Ovary (tissue), 9 donors: ENCODE measurements around the gene WFDC9. TPM values are rescaled to one million over a fixed set of nuclear protein-coding genes. Genes with fewer than 3 reads are reported as not detected.

ENCODE experiments used
- DNase-seq, 5 donors: peaks; one replicate each; pipeline ENCODE4 v3.0.0-alpha.2; 2019 to 2020
- H3K27ac ChIP-seq, 2 donors: fragments of 200-600 bp; one replicate each; pipeline versions ENCODE4 v1.5.1 to v1.8.0; 2019 to 2022
- H3K27me3 ChIP-seq: fragments of 200-600 bp; one replicate; pipeline ENCODE4 v1.8.0; 2022
- H3K36me3 ChIP-seq: fragments of 200-600 bp; sonication (generic); one replicate; pipeline ENCODE4 v1.5.1; 2019
- H3K4me1 ChIP-seq: one replicate; pipeline ENCODE4 v1.8.1; 2013; ENCODE audit warnings: mild to moderate bottlenecking, moderate library complexity; ENCODE audit not compliant: insufficient read depth
- H3K4me3 ChIP-seq: fragments of 200-600 bp; sonication (generic); one replicate; pipeline ENCODE4 v1.5.1; 2017
- H3K9me3 ChIP-seq, 2 donors: fragments of 200-600 bp in 1 of 2; sonication (generic) in 1 of 2; one replicate each; pipeline versions ENCODE4 v1.5.1 to v1.8.1; 2013 to 2019; ENCODE audit warnings: mild to moderate bottlenecking in 1 of 2, moderate library complexity in 1 of 2
- EP300 ChIP-seq: sonication (generic); formaldehyde crosslinking; IDR thresholded peaks from one replicate; pipeline ENCODE4 v1.6.1; 2017; ENCODE audit warnings: antibody characterized with exemption
- POLR2A ChIP-seq: fragments of 450-650 bp; IDR thresholded peaks from one replicate; pipeline ENCODE4 v1.6.1; 2017; ENCODE audit warnings: antibody characterized with exemption, mild to moderate bottlenecking, moderate library complexity
- WGBS, 3 donors: extraction: QIAGEN DNeasy Blood & Tissue Kit in 1 of 3; methylation state at CpG; one replicate each; pipeline versions ENCODE4 v1.1.5 to v1.1.7; 2013 to 2017; 5-methylcytosine and 5-hydroxymethylcytosine counted together
- intact Hi-C, 4 donors: fragments of 100-400 bp; cut with DNase I; formaldehyde crosslinking; loops; one replicate each; pipeline versions ENCODE4 v1.11.0 to v1.15.1; 2022 to 2023
- polyA plus RNA-seq, 2 donors: library from polyadenylated mRNA; stranded (reverse); fragments of 200-250 nt in 1 of 2; fragments of 350-450 nt in 1 of 2; fragmentation: Illumina TruSeq in 1 of 2; extraction: RNeasy Lipid Tissue Mini Kit (QIAGEN cat#74804) in 1 of 2; gene quantifications; one replicate each; pipeline ENCODE4 v1.2.3, GENCODE V29; 2013 to 2014
- total RNA-seq, 7 donors: library from RNA; depleted of rRNA in 2 of 7; stranded (reverse); fragments of >200 nt in 2 of 7; fragmentation: NEBNext Ultra II Directional in 3 of 7; extraction: Animal tissue kit (Norgen Biotek cat#: 25700) in 3 of 7; gene quantifications; one replicate each; pipeline versions ENCODE4 v1.1.0 to v1.2.4, GENCODE V29; 2016 to 2023
- TF ChIP-seq, protein P1 (sequence below), 3 donors: fragments of 450-650 bp in 2 of 3; fragments of 200-600 bp in 1 of 3; IDR thresholded peaks; one replicate each; pipeline versions ENCODE4 v1.5.1 to v1.8.0; 2016 to 2022; ENCODE audit warnings: antibody characterized with exemption in 3 of 3, mild to moderate bottlenecking in 1 of 3
- donor health status: DM: no; HTN: no; CAD: no; lungs with moderate emphysema.
- donor health status: DM: no; HTN: no; CAD: no.
- donor health status: Bipolar disorder and iron deficiency.
- donor health status: DM: yes; HTN: yes; CAD: no.
- donor health status: DM: no; HTN: no; CAD: no.
- donor health status: DM: yes; HTN: yes; CAD: no.

The WFDC9 gene
- total and polyA plus RNA-seq, 9 donors: not detected

DNA sequence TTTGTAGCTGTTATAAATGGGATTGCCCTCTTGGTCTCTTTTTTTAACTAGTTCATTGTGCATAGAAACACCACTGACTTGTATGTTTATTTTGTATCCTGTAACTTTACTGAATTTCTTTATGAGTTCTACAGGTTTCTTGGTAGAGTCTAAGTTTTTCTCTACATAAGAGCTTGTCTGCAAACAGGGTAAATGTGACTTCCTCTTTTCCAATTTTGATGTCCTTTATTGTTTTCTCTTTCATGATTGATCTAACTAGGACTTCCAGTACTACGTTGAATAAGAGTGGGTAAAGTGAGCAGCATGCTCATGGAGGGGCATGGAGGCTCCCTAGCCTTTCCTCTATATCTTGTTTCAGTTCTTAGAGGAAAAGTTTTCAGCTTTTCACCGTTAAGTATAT lies 4.5 kb downstream of the WFDC9 start:
- Histone ChIP-seq H3K27me3 (no peaks in the 10 kb centered on the region), H3K4me3 (no peak overlapping the region), H3K27ac (no peak overlapping the region), H3K4me1 (no peaks in the 10 kb centered on the region), H3K9me3 (no peaks in the 10 kb centered on the region), H3K36me3 (no peaks in the 10 kb centered on the region)
- 70 to 77% (median 74%) methylated on average over 2 of the region's 2 CpGs for WGBS, 3 donors
- no peak for DNase-seq
- intact Hi-C loops: no loop called here
- no peak for TF ChIP-seq EP300
- TF ChIP-seq, protein P1, sequence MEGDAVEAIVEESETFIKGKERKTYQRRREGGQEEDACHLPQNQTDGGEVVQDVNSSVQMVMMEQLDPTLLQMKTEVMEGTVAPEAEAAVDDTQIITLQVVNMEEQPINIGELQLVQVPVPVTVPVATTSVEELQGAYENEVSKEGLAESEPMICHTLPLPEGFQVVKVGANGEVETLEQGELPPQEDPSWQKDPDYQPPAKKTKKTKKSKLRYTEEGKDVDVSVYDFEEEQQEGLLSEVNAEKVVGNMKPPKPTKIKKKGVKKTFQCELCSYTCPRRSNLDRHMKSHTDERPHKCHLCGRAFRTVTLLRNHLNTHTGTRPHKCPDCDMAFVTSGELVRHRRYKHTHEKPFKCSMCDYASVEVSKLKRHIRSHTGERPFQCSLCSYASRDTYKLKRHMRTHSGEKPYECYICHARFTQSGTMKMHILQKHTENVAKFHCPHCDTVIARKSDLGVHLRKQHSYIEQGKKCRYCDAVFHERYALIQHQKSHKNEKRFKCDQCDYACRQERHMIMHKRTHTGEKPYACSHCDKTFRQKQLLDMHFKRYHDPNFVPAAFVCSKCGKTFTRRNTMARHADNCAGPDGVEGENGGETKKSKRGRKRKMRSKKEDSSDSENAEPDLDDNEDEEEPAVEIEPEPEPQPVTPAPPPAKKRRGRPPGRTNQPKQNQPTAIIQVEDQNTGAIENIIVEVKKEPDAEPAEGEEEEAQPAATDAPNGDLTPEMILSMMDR (IDR thresholded peaks at IDR 0.05): no peak
- TF ChIP-seq POLR2A: no peak

DNA sequence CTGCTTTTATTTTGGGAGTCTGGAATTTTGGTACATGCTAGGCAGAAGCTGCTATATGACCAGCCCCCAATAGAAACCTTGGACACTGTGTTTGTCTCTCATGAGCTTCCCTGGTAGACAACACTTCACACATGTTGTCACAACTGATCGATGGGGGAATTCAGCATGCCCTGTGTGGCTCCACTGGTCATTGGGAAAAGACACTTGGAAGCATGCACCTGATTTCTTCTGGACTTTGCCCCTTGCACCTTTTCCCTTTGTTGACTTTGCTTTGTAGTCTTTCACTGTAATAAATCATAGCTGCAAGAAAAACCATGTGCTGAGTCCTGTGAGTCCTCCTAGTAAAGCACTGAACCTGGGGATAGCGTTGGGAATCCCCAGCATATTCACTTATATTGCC lies 9.5 kb downstream of the WFDC9 start:
- H3K36me3 ChIP-seq: no peaks in the 10 kb centered on the region
- DNase-seq: no peak
- H3K27ac ChIP-seq: no peak overlapping the region
- TF ChIP-seq, protein P1 (IDR thresholded peaks at IDR 0.05): no peak
- TF ChIP-seq EP300 (no peak), POLR2A (no peak)
- no peaks in the 10 kb centered on the region for H3K4me1 ChIP-seq
- 78 to 83% (median 80%) methylated on average over 2 of the region's 2 CpGs for WGBS, 3 donors
- no peaks in the 10 kb centered on the region for H3K27me3 ChIP-seq
- H3K4me3 ChIP-seq: no peak overlapping the region
- H3K9me3 ChIP-seq: no peaks in the 10 kb centered on the region
- intact Hi-C loops: no loop called here

DNA sequence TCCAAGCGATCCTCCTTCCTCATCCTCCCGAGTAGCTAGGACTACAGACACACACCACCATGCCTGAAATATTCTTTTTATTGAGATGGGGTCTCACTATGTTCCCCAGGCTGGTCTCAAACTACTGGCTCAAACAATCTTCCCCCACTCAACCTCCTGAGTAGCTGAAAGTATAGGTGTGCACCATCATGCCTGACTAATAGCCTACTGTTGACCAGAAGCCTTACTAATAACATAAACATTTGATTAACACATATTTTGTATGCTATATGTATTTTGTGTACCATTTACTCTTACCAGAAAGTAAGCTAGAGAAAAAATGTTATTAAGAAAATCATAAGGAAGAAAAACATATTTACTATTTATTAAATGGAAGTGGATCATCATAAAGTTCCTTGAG lies 13.5 kb downstream of the WFDC9 start:
- DNase-seq: no peak
- WGBS, 3 donors: 84 to 93% (median 86%) methylated on average over 2 of the region's 2 CpGs
- no peak overlapping the region for H3K4me3 ChIP-seq
- intact Hi-C loops: no loop called here
- H3K27ac ChIP-seq: no peak overlapping the region
- no peaks in the 10 kb centered on the region for H3K36me3 ChIP-seq
- no peaks in the 10 kb centered on the region for H3K27me3 ChIP-seq
- TF ChIP-seq EP300 (no peak), POLR2A (no peak)
- TF ChIP-seq, protein P1 (IDR thresholded peaks at IDR 0.05): no peak
- H3K9me3 ChIP-seq: no peaks in the 10 kb centered on the region
- no peaks in the 10 kb centered on the region for H3K4me1 ChIP-seq

DNA sequence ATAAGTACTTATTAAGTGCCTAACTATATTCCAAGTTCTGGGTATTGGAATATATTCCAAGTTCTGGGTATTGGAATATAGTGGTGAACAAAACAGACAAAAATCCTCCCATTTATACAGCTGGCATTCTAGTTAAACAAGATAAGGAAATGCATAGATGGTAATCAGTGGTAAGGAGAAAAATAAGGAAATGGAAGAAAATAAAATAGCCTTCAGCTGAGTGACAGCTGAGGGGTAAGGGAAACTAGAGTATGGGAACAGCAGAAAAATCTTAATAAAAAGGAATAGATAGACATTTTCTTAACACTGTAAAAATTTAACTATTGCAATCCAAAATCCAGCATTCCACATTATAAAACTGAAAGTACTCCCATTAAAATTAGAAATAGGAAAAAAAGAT lies 18.8 kb downstream of the WFDC9 start:
- H3K4me1 ChIP-seq: no peaks in the 10 kb centered on the region
- H3K4me3 ChIP-seq: no peak overlapping the region
- no peaks in the 10 kb centered on the region for H3K27me3 ChIP-seq
- DNase-seq: no peak
- H3K27ac ChIP-seq: no peak overlapping the region
- intact Hi-C loops: no loop called here
- TF ChIP-seq POLR2A (no peak), EP300 (no peak)
- TF ChIP-seq, protein P1 (IDR thresholded peaks at IDR 0.05): no peak
- H3K9me3 ChIP-seq: no peaks in the 10 kb centered on the region
- no peaks in the 10 kb centered on the region for H3K36me3 ChIP-seq

DNA sequence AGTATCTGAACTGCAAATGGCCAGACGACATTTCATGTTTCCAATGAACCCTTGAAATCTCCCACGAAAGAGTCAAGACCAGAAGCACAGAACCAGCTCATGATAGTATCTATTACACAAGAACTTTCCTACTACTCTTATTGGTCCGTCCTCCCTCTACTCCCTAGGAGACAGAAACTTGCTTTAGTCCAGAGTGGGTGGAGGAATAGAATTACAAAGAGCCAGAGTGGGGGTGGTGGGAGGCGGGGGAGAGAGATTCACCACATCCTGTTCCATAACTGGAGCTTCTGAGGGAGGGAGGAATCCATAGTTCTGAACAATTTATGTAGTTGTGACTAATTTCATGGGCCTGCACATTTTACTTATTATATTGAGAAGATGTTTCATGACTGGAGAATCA lies 20.0 kb downstream of the WFDC9 start:
- intact Hi-C loops: no loop called here
- H3K27me3 ChIP-seq: no peaks in the 10 kb centered on the region
- H3K36me3 ChIP-seq: no peaks in the 10 kb centered on the region
- H3K9me3 ChIP-seq: no peaks in the 10 kb centered on the region
- no peak for DNase-seq
- no peak overlapping the region for H3K4me3 ChIP-seq
- WGBS, 3 donors: 14 to 25% (median 22%) methylated on average over 4 of the region's 4 CpGs
- H3K27ac ChIP-seq: no peak overlapping the region
- TF ChIP-seq POLR2A (no peak), EP300 (no peak)
- TF ChIP-seq, protein P1 (IDR thresholded peaks at IDR 0.05): no peak
- no peaks in the 10 kb centered on the region for H3K4me1 ChIP-seq
